Naive thymus-derived CD8-positive, alpha-beta T cell (primary cell): ENCODE data around the gene RNF13. TPM values are rescaled to one million over a fixed set of nuclear protein-coding genes. Genes with fewer than 3 reads are reported as not detected.
A peak's percentile ranks its signal among the peaks of the same experiment; 100 is the strongest.
"Not testable (repeated sequence)": the region's sequence is repeated elsewhere in the genome, so short reads cannot be mapped to it uniquely, and the experiment has no call there.

ENCODE experiments used
- ATAC-seq, 2 donors: fragments of 150-1000 bp; cut with Tn5 transposase in 1 of 2; sonication (Bioruptor Pico), chemical (Tn5 transposase) in 1 of 2; 1 replicate in 1 of 2; 2 replicates in 1 of 2; pipeline ENCODE4 v1.10.0; 2021; ENCODE audit warnings: mild to moderate bottlenecking in 2 of 2, moderate library complexity in 2 of 2
- POLR2A ChIA-PET: fragments of 350-600 bp; sonication (Branson Sonifier 250); formaldehyde crosslinking; loops from one replicate; lab custom pipeline; 2021; ENCODE audit warnings: antibody characterized with exemption; lab: Charles Lee
- DNase-seq, 10 donors: peaks; one replicate each; pipeline versions ENCODE4 v3.0.0 to v3.0.0-alpha.2; 2020 to 2022
- H3K27ac Mint-ChIP-seq, 10 donors: one replicate each; pipeline ENCODE4 v1.8.0; 2020 to 2022; ENCODE audit warnings: mild to moderate bottlenecking in 10 of 10, mixed read lengths in 10 of 10, moderate library complexity in 4 of 10, inconsistent platforms in 1 of 10
- H3K27me3 Mint-ChIP-seq, 5 donors: one replicate each; pipeline ENCODE4 v1.8.0; 2021 to 2022; ENCODE audit warnings: mixed read lengths in 5 of 5
- H3K36me3 Mint-ChIP-seq, 3 donors: one replicate each; pipeline ENCODE4 v1.8.0; 2020 to 2022; ENCODE audit warnings: mixed read lengths in 3 of 3, mild to moderate bottlenecking in 2 of 3, inconsistent platforms in 1 of 3
- H3K4me1 Mint-ChIP-seq, 4 donors: one replicate each; pipeline ENCODE4 v1.8.0; 2021 to 2022; ENCODE audit warnings: mixed read lengths in 4 of 4
- H3K4me3 Mint-ChIP-seq, 10 donors: one replicate each; pipeline ENCODE4 v1.8.0; 2020 to 2022; ENCODE audit warnings: mild to moderate bottlenecking in 10 of 10, mixed read lengths in 10 of 10, moderate library complexity in 6 of 10, inconsistent platforms in 1 of 10
- H3K9me3 Mint-ChIP-seq, 9 donors: one replicate each; pipeline ENCODE4 v1.8.0; 2020 to 2022; ENCODE audit warnings: mixed read lengths in 9 of 9, mild to moderate bottlenecking in 3 of 9, inconsistent platforms in 1 of 9, moderate library complexity in 1 of 9
- polyA plus RNA-seq, 3 donors: library from polyadenylated mRNA; unstranded; fragments of 300-500 nt; fragmentation: Illumina TruSeq; gene quantifications; one replicate each; pipeline ENCODE4 v1.2.3, GENCODE V29; 2021
- total RNA-seq, 8 experiments: library from RNA in 2 of 8; stranded (reverse) in 2 of 8; gene quantifications; one replicate each; pipeline ENCODE4 v1.2.3 and lab custom pipeline; 2021 to 2026

Gene RNF13
- total and polyA plus RNA-seq, 5 experiments from 2014 or later, result 75.8 to 136 (median 84.1) TPM

GRCh38 chr3:149848688-149849087 lies 35.7 kb downstream of the RNF13 start:
- peaks cover 17 to 50% (median 44%) of the 10 kb centered on the region in 4 donors for H3K4me1 Mint-ChIP-seq
- peak overlapping the region in 4 of 10 donors; percentile 10 to 77 (median 28) for H3K27ac Mint-ChIP-seq
- POLR2A ChIA-PET, result no interaction called here
- peak overlapping the region in 1 of 10 donors; percentile 28 for H3K4me3 Mint-ChIP-seq
- no peaks in the 10 kb centered on the region for H3K27me3 Mint-ChIP-seq
- ATAC-seq (no peak), DNase-seq (no peak)
- H3K9me3 Mint-ChIP-seq, result no peaks in the 10 kb centered on the region
- peaks cover 9 to 78% (median 43%) of the 10 kb centered on the region in 3 donors for H3K36me3 Mint-ChIP-seq

- no peaks in the 10 kb centered on the region for H3K27me3 Mint-ChIP-seq
- peaks cover 16 to 36% (median 28%) of the 10 kb centered on the region in 4 donors for H3K4me1 Mint-ChIP-seq
- H3K9me3 Mint-ChIP-seq, result peaks cover 0 to 3% (median 0%) of the 10 kb centered on the region in 9 donors
- DNase-seq, result no peak
- ATAC-seq, result no peak
- H3K27ac Mint-ChIP-seq, result peak overlapping the region in 3 of 10 donors; percentile 7 to 65 (median 26)
- no peak overlapping the region for H3K4me3 Mint-ChIP-seq
- POLR2A ChIA-PET, result no interaction called here
- H3K36me3 Mint-ChIP-seq, result peaks cover 24 to 86% (median 54%) of the 10 kb centered on the region in 3 donors
These were observed 38.0 kb downstream of the RNF13 start for GRCh38 chr3:149850787-149851584.

GRCh38 chr3:149858911-149859310 lies 45.9 kb downstream of the RNF13 start:
- H3K4me1 Mint-ChIP-seq, result peaks cover 0 to 9% (median 5%) of the 10 kb centered on the region in 4 donors
- H3K4me3 Mint-ChIP-seq, result no peak overlapping the region
- no peaks in the 10 kb centered on the region for H3K27me3 Mint-ChIP-seq
- no peak for ATAC-seq
- H3K36me3 Mint-ChIP-seq, result peaks cover 27 to 65% (median 55%) of the 10 kb centered on the region in 3 donors
- H3K27ac Mint-ChIP-seq, result no peak overlapping the region
- POLR2A ChIA-PET, result no interaction called here
- no peak for DNase-seq
- H3K9me3 Mint-ChIP-seq, result peaks cover 0 to 6% (median 0%) of the 10 kb centered on the region in 9 donors

GRCh38 chr3:149860881-149861280 lies 47.9 kb downstream of the RNF13 start:
- H3K4me3 Mint-ChIP-seq, result no peak overlapping the region
- no peak overlapping the region for H3K27ac Mint-ChIP-seq
- peaks cover 0 to 9% (median 3%) of the 10 kb centered on the region in 9 donors for H3K9me3 Mint-ChIP-seq
- H3K4me1 Mint-ChIP-seq, result peaks cover 0 to 9% (median 4%) of the 10 kb centered on the region in 4 donors
- H3K36me3 Mint-ChIP-seq, result peaks cover 23 to 59% (median 57%) of the 10 kb centered on the region in 3 donors
- POLR2A ChIA-PET, result no interaction called here
- no peak for ATAC-seq
- DNase-seq, result no peak
- H3K27me3 Mint-ChIP-seq, result no peaks in the 10 kb centered on the region

- Mint-ChIP-seq H3K4me3 (no peak overlapping the region), H3K36me3 (peaks cover 39 to 71% (median 55%) of the 10 kb centered on the region in 3 donors), H3K27ac (no peak overlapping the region)
These were observed 54.5 kb downstream of the RNF13 start for GRCh38 chr3:149867563-149867962.

GRCh38 chr3:149871855-149872254 lies 58.8 kb downstream of the RNF13 start:
- POLR2A ChIA-PET, result no interaction called here
- ATAC-seq (no peak), DNase-seq (no peak)
- no peak overlapping the region for H3K27ac Mint-ChIP-seq
- peaks cover 5 to 21% (median 11%) of the 10 kb centered on the region in 4 donors for H3K4me1 Mint-ChIP-seq
- H3K27me3 Mint-ChIP-seq, result no peaks in the 10 kb centered on the region
- H3K9me3 Mint-ChIP-seq, result peaks cover 4 to 28% (median 19%) of the 10 kb centered on the region in 9 donors
- H3K4me3 Mint-ChIP-seq, result no peak overlapping the region
- H3K36me3 Mint-ChIP-seq, result peaks cover 22 to 54% (median 51%) of the 10 kb centered on the region in 3 donors

More at GRCh38 chr3:149867563-149867962, 54.5 kb downstream of the RNF13 start:
- no peak for DNase-seq
- Mint-ChIP-seq H3K27me3 (no peaks in the 10 kb centered on the region), H3K9me3 (peaks cover 11 to 44% (median 22%) of the 10 kb centered on the region in 9 donors), H3K4me1 (peaks cover 5 to 19% (median 10%) of the 10 kb centered on the region in 4 donors)
- POLR2A ChIA-PET, result no interaction called here
- ATAC-seq, result no peak

GRCh38 chr3:149872589-149872988 lies 59.6 kb downstream of the RNF13 start:
- peaks cover 15 to 49% (median 45%) of the 10 kb centered on the region in 3 donors for H3K36me3 Mint-ChIP-seq

GRCh38 chr3:149877668-149878067 lies 64.7 kb downstream of the RNF13 start:
- H3K9me3 Mint-ChIP-seq, result no peaks in the 10 kb centered on the region
- POLR2A ChIA-PET, result no interaction called here
- no peak overlapping the region for H3K4me3 Mint-ChIP-seq
- peaks cover 0 to 9% (median 6%) of the 10 kb centered on the region in 4 donors for H3K4me1 Mint-ChIP-seq
- DNase-seq, result no peak
- no peak for ATAC-seq
- peaks cover 0 to 34% (median 20%) of the 10 kb centered on the region in 3 donors for H3K36me3 Mint-ChIP-seq
- H3K27ac Mint-ChIP-seq, result no peak overlapping the region
- no peaks in the 10 kb centered on the region for H3K27me3 Mint-ChIP-seq

More at GRCh38 chr3:149872589-149872988, 59.6 kb downstream of the RNF13 start:
- POLR2A ChIA-PET, result no interaction called here
- peaks cover 3 to 21% (median 15%) of the 10 kb centered on the region in 9 donors for H3K9me3 Mint-ChIP-seq
- DNase-seq, result no peak
- H3K4me1 Mint-ChIP-seq, result peaks cover 5 to 21% (median 11%) of the 10 kb centered on the region in 4 donors
- no peak for ATAC-seq
- no peak overlapping the region for H3K4me3 Mint-ChIP-seq
- H3K27ac Mint-ChIP-seq, result no peak overlapping the region
- no peaks in the 10 kb centered on the region for H3K27me3 Mint-ChIP-seq

- POLR2A ChIA-PET, result no interaction called here
- DNase-seq (peak in 1 of 10 donors; percentile 5), ATAC-seq (peak in 1 of 2 donors; percentile 50)
- Mint-ChIP-seq H3K9me3 (peaks cover 0 to 10% (median 6%) of the 10 kb centered on the region in 9 donors), H3K36me3 (peaks cover 9 to 24% (median 24%) of the 10 kb centered on the region in 3 donors), H3K27ac (peak overlapping the region in 1 of 10 donors; percentile 23), H3K4me3 (no peak overlapping the region), H3K27me3 (no peaks in the 10 kb centered on the region), H3K4me1 (peaks cover 2 to 10% (median 7%) of the 10 kb centered on the region in 4 donors)
These were observed 66.9 kb downstream of the RNF13 start for GRCh38 chr3:149879872-149880271.

GRCh38 chr3:149881879-149882278 lies 68.9 kb downstream of the RNF13 start:
- Mint-ChIP-seq H3K4me3 (no peak overlapping the region), H3K9me3 (peaks cover 0 to 10% (median 7%) of the 10 kb centered on the region in 9 donors), H3K4me1 (peaks cover 12 to 25% (median 18%) of the 10 kb centered on the region in 4 donors), H3K27ac (peak overlapping the region in 2 of 10 donors; percentile 2 to 44), H3K27me3 (no peaks in the 10 kb centered on the region), H3K36me3 (peaks cover 9 to 24% (median 23%) of the 10 kb centered on the region in 3 donors)
- POLR2A ChIA-PET, result no interaction called here
- DNase-seq (no peak), ATAC-seq (no peak)

GRCh38 chr3:149883134-149883533 lies 70.1 kb downstream of the RNF13 start:
- Mint-ChIP-seq H3K4me1 (peaks cover 14 to 25% (median 19%) of the 10 kb centered on the region in 4 donors), H3K36me3 (peaks cover 13 to 33% (median 30%) of the 10 kb centered on the region in 3 donors), H3K27ac (no peak overlapping the region), H3K27me3 (no peaks in the 10 kb centered on the region), H3K4me3 (no peak overlapping the region), H3K9me3 (peaks cover 0 to 10% (median 7%) of the 10 kb centered on the region in 9 donors)
- POLR2A ChIA-PET, result no interaction called here
- ATAC-seq, result no peak
- DNase-seq, result no peak

- H3K27me3 Mint-ChIP-seq, ATAC-seq, H3K27ac Mint-ChIP-seq, POLR2A ChIA-PET, DNase-seq, H3K9me3 Mint-ChIP-seq: not testable (repeated sequence)
- Mint-ChIP-seq H3K4me3 (peak overlapping the region in 1 of 10 donors; percentile 8), H3K36me3 (peaks cover 15 to 34% (median 33%) of the 10 kb centered on the region in 3 donors), H3K4me1 (peaks cover 14 to 25% (median 20%) of the 10 kb centered on the region in 4 donors)
These were observed 70.8 kb downstream of the RNF13 start for GRCh38 chr3:149883860-149884259.

GRCh38 chr3:149884848-149885247 lies 71.8 kb downstream of the RNF13 start:
- ATAC-seq, H3K27me3 Mint-ChIP-seq, H3K9me3 Mint-ChIP-seq, POLR2A ChIA-PET, DNase-seq, H3K4me3 Mint-ChIP-seq: not testable (repeated sequence)
- Mint-ChIP-seq H3K27ac (peak overlapping the region in 1 of 10 donors; percentile 17), H3K4me1 (peaks cover 15 to 26% (median 20%) of the 10 kb centered on the region in 4 donors), H3K36me3 (peaks cover 16 to 40% (median 35%) of the 10 kb centered on the region in 3 donors)
